Thyroid gland (tissue), 4 donors: ENCODE data around the gene OR5W2. TPM values are rescaled to one million over a fixed set of nuclear protein-coding genes. Genes with fewer than 3 reads are reported as not detected.

ENCODE experiments used
- DNase-seq, 2 donors: peaks; one replicate each; pipeline ENCODE4 v3.0.0-alpha.2; 2019
- H3K27ac ChIP-seq, 3 donors: fragments of 200-600 bp; sonication (generic); 1 replicate in 2 of 3; 2 replicates in 1 of 3; pipeline ENCODE4 v1.5.1; 2016 to 2019; ENCODE audit warnings: mild to moderate bottlenecking in 1 of 3, moderate library complexity in 1 of 3
- H3K27me3 ChIP-seq: fragments of 200-600 bp; sonication (generic); one replicate; pipeline ENCODE4 v1.5.1; 2019
- H3K36me3 ChIP-seq, 2 donors: fragments of 200-600 bp; sonication (generic); one replicate each; pipeline ENCODE4 v1.5.1; 2016 to 2019
- H3K4me1 ChIP-seq, 2 donors: fragments of 200-600 bp; sonication (generic); one replicate each; pipeline ENCODE4 v1.5.1; 2017 to 2019
- H3K4me3 ChIP-seq, 3 donors: fragments of 200-600 bp; sonication (generic); replicated peaks in 1 of 3; 1 replicate in 2 of 3; 2 replicates in 1 of 3; pipeline ENCODE4 v1.5.1; 2016; ENCODE audit warnings: mild to moderate bottlenecking in 1 of 3
- H3K9me3 ChIP-seq: fragments of 200-600 bp; sonication (generic); one replicate; pipeline ENCODE4 v1.5.1; 2017
- CTCF ChIP-seq, 6 experiments: fragments of 200-600 bp in 3 of 6; fragments of 450-650 bp in 3 of 6; sonication (generic) in 3 of 6; IDR thresholded peaks; one replicate each; pipeline ENCODE4 v1.5.1; 2016 to 2019; ENCODE audit warnings: antibody characterized with exemption in 6 of 6, mild to moderate bottlenecking in 2 of 6, inconsistent platforms in 1 of 6, moderate library complexity in 1 of 6
- POLR2A ChIP-seq, 2 donors: fragments of 450-650 bp; IDR thresholded peaks; one replicate each; pipeline ENCODE4 v1.6.1; 2017; ENCODE audit warnings: antibody characterized with exemption in 2 of 2, mild to moderate bottlenecking in 2 of 2, moderate library complexity in 1 of 2
- WGBS, 2 donors: methylation state at CpG; one replicate each; pipeline ENCODE4 v1.1.5; 2017; 5-methylcytosine and 5-hydroxymethylcytosine counted together
- intact Hi-C: fragments of 100-400 bp; cut with DNase I; formaldehyde crosslinking; loops from one replicate; pipeline ENCODE4 v1.15.1; 2023
- total RNA-seq, 4 donors: library from RNA; depleted of rRNA; stranded (reverse); fragments of >200 nt; gene quantifications; one replicate each; pipeline ENCODE4 v1.2.3, GENCODE V29; 2016

The OR5W2 gene
- not detected for total RNA-seq

GRCh38 chr11:55914482-55914881 lies at the start of gene OR5W2:
Gene OR5W2 (minus strand): TSS chr11:55914582. CDS start chr11:55914582, 0 bp downstream.
- Histone ChIP-seq H3K27me3 (no peaks in the 10 kb centered on the region), H3K36me3 (no peaks in the 10 kb centered on the region), H3K27ac (no peak within 1 kb of the TSS), H3K9me3 (no peaks in the 10 kb centered on the region), H3K4me3 (no peak within 1 kb of the TSS), H3K4me1 (no peaks in the 10 kb centered on the region)
- intact Hi-C loops: no loop called here
- no peak for TF ChIP-seq POLR2A (IDR thresholded peaks at IDR 0.05)
- TF ChIP-seq CTCF (IDR thresholded peaks at IDR 0.05): no peak
- no peak for DNase-seq
- WGBS, 2 donors: 72 to 78% methylated on average over 1 of the region's 1 CpG

GRCh38 chr11:55956521-55956920 lies 42.1 kb upstream of the OR5W2 start:
- no peak for DNase-seq
- WGBS, 2 donors: 48 to 53% methylated on average over 4 of the region's 4 CpGs
- Histone ChIP-seq H3K27me3 (no peaks in the 10 kb centered on the region), H3K4me3 (no peak overlapping the region), H3K9me3 (no peaks in the 10 kb centered on the region), H3K4me1 (no peaks in the 10 kb centered on the region), H3K27ac (no peak overlapping the region), H3K36me3 (no peaks in the 10 kb centered on the region)
- intact Hi-C loops: no loop called here
- no peak for TF ChIP-seq POLR2A (IDR thresholded peaks at IDR 0.05)
- no peak for TF ChIP-seq CTCF (IDR thresholded peaks at IDR 0.05)

GRCh38 chr11:55949330-55949729 lies 34.9 kb upstream of the OR5W2 start:
- no peaks in the 10 kb centered on the region for H3K9me3 ChIP-seq
- intact Hi-C loops: no loop called here
- no peaks in the 10 kb centered on the region for H3K36me3 ChIP-seq
- no peak overlapping the region for H3K4me3 ChIP-seq
- TF ChIP-seq POLR2A (IDR thresholded peaks at IDR 0.05) (no peak), CTCF (IDR thresholded peaks at IDR 0.05) (no peak)
- no peak overlapping the region for H3K27ac ChIP-seq
- no peaks in the 10 kb centered on the region for H3K27me3 ChIP-seq
- DNase-seq: no peak
- H3K4me1 ChIP-seq: no peaks in the 10 kb centered on the region
- WGBS, 2 donors: 62 to 78% methylated on average over 4 of the region's 4 CpGs

- WGBS, 2 donors: 3 to 11% methylated on average over 3 of the region's 3 CpGs
- Histone ChIP-seq H3K27ac (no peak overlapping the region), H3K27me3 (no peaks in the 10 kb centered on the region), H3K4me3 (no peak overlapping the region), H3K36me3 (no peaks in the 10 kb centered on the region), H3K9me3 (no peaks in the 10 kb centered on the region), H3K4me1 (no peaks in the 10 kb centered on the region)
- intact Hi-C loops: no loop called here
- DNase-seq: no peak
- no peak for TF ChIP-seq POLR2A (IDR thresholded peaks at IDR 0.05)
- TF ChIP-seq CTCF (IDR thresholded peaks at IDR 0.05): peak in 3 of 6 experiments; percentile 10 to 36 (median 15)
Observed at GRCh38 chr11:55942785-55943392, 28.5 kb upstream of the OR5W2 start.

GRCh38 chr11:55936300-55936699 lies 21.9 kb upstream of the OR5W2 start, which contains the start of gene OR5I1:
Gene OR5I1 (minus strand): TSS chr11:55936400. CDS start chr11:55936400, 0 bp downstream.
- no peaks in the 10 kb centered on the region for H3K27me3 ChIP-seq
- TF ChIP-seq CTCF (IDR thresholded peaks at IDR 0.05) (no peak), POLR2A (IDR thresholded peaks at IDR 0.05) (no peak)
- no peaks in the 10 kb centered on the region for H3K4me1 ChIP-seq
- no peak for DNase-seq
- intact Hi-C loops: no loop called here
- H3K4me3 ChIP-seq: no peak within 1 kb of the TSS
- 72 to 75% methylated on average over 2 of the region's 2 CpGs for WGBS, 2 donors
- no peaks in the 10 kb centered on the region for H3K36me3 ChIP-seq
- no peak within 1 kb of the TSS for H3K27ac ChIP-seq
- H3K9me3 ChIP-seq: no peaks in the 10 kb centered on the region
